HEK293 (cell line): ENCODE measurements around the gene MATN4.

Experiments
- CTCF ChIA-PET: fragments of 350-600 bp; formaldehyde crosslinking; extraction: SDS; loops from one replicate; lab custom pipeline; 2021; ENCODE audit warnings: antibody characterized with exemption; lab: Yijun Ruan, JAX
- POLR2A ChIA-PET: fragments of 300-600 bp; formaldehyde crosslinking; extraction: SDS; loops from one replicate; lab custom pipeline; 2020; ENCODE audit warnings: antibody characterized with exemption, inconsistent platforms; lab: Yijun Ruan, JAX
- H3K27ac ChIP-seq: fragments of 200-500 bp; sonication (Bioruptor generic); 2 replicates; pipeline ENCODE4 v1.5.1; 2014; ENCODE audit warnings: low read depth, low read length, control low read depth, inconsistent platforms; ENCODE audit errors: extremely low read depth
- H3K36me3 ChIP-seq, 2 experiments: fragments of 200-500 bp in 1 of 2; sonication (Bioruptor generic) in 1 of 2; 1 replicate in 1 of 2; 2 replicates in 1 of 2; pipeline ENCODE4 v1.5.1; 2014 to 2017; ENCODE audit warnings: inconsistent platforms in 2 of 2, low read length in 2 of 2; ENCODE audit not compliant: control insufficient read depth in 2 of 2, insufficient read depth in 1 of 2
- H3K4me1 ChIP-seq: fragments of 200-500 bp; sonication (Bioruptor generic); 2 replicates; pipeline ENCODE4 v1.5.1; 2014; ENCODE audit warnings: mild to moderate bottlenecking, low read length, inconsistent platforms; ENCODE audit not compliant: control insufficient read depth, insufficient read depth
- H3K4me3 ChIP-seq: 2 replicates; pipeline ENCODE4 v1.5.1; 2011; ENCODE audit warnings: low read depth, mild to moderate bottlenecking, control low read depth, low read length, moderate library complexity
- H3K9me3 ChIP-seq: fragments of 200-500 bp; sonication (Bioruptor generic); 2 replicates; pipeline ENCODE4 v1.5.1; 2014; ENCODE audit warnings: low read depth, low read length, inconsistent platforms; ENCODE audit not compliant: control insufficient read depth, insufficient read depth
- GFI1B ChIP-seq: fragments of 450-650 bp; formaldehyde crosslinking; IDR thresholded peaks from 2 replicates; pipeline ENCODE4 v1.5.1; 2016; ENCODE audit warnings: missing biosample characterization, missing genetic modification characterization
- TCF7L2 ChIP-seq: IDR thresholded peaks from 2 replicates; pipeline ENCODE4 v1.6.1; 2011; ENCODE audit warnings: low read depth, mild to moderate bottlenecking, inconsistent platforms, low read length, moderate library complexity, borderline replicate concordance
- ZBTB26 ChIP-seq: fragments of 450-650 bp; formaldehyde crosslinking; optimal IDR thresholded peaks from 2 replicates; pipeline ENCODE3; 2016; ENCODE audit warnings: missing biosample characterization, mild to moderate bottlenecking, missing genetic modification characterization
- ZBTB7A ChIP-seq: fragments of 450-650 bp; formaldehyde crosslinking; IDR thresholded peaks from 2 replicates; pipeline ENCODE4 v1.5.1; 2016; ENCODE audit warnings: low read depth, missing biosample characterization, missing genetic modification characterization
- ZFP37 ChIP-seq: fragments of 450-650 bp; formaldehyde crosslinking; IDR thresholded peaks from 2 replicates; pipeline ENCODE4 v1.5.1; 2016; ENCODE audit warnings: missing biosample characterization, missing genetic modification characterization
- ZNF112 ChIP-seq: fragments of 450-650 bp; formaldehyde crosslinking; IDR thresholded peaks from 2 replicates; pipeline ENCODE4 v1.5.0; 2017; ENCODE audit warnings: missing biosample characterization, missing genetic modification characterization
- ZNF121 ChIP-seq: fragments of 450-650 bp; formaldehyde crosslinking; IDR thresholded peaks from 2 replicates; pipeline ENCODE4 v1.5.1; 2016; ENCODE audit warnings: missing biosample characterization, missing genetic modification characterization
- ZNF148 ChIP-seq: fragments of 450-650 bp; formaldehyde crosslinking; IDR thresholded peaks from 2 replicates; pipeline ENCODE4 v1.5.0; 2017; ENCODE audit warnings: missing biosample characterization, missing genetic modification characterization, borderline replicate concordance
- ZNF175 ChIP-seq: fragments of 450-650 bp; formaldehyde crosslinking; IDR thresholded peaks from 2 replicates; pipeline ENCODE4 v1.5.1; 2016; ENCODE audit warnings: missing biosample characterization, missing genetic modification characterization
- ZNF37A ChIP-seq: fragments of 450-650 bp; IDR thresholded peaks from 2 replicates; pipeline ENCODE4 v1.5.1; 2018; ENCODE audit warnings: missing biosample characterization, missing genetic modification characterization
- ZNF398 ChIP-seq: fragments of 450-650 bp; formaldehyde crosslinking; IDR thresholded peaks from 2 replicates; pipeline ENCODE4 v1.5.1; 2017; ENCODE audit warnings: missing biosample characterization, missing genetic modification characterization
- ZNF692 ChIP-seq: fragments of 450-650 bp; formaldehyde crosslinking; IDR thresholded peaks from 2 replicates; pipeline ENCODE4 v1.5.1; 2016; ENCODE audit warnings: missing biosample characterization, missing genetic modification characterization
- ZNF843 ChIP-seq: fragments of 450-650 bp; formaldehyde crosslinking; IDR thresholded peaks from 2 replicates; pipeline ENCODE4 v1.5.1; 2016; ENCODE audit warnings: missing biosample characterization, missing genetic modification characterization

Gene MATN4

GRCh38 chr20:45315672-45316071, 7.6 kb upstream of the MATN4 start (continued):
- TF ChIP-seq ZNF692 (no peak), TCF7L2 (no peak), ZFP37 (tag by site-specific recombination) (no peak), GFI1B (tag by site-specific recombination) (no peak), ZNF37A (tag by site-specific recombination) (no peak), ZBTB7A (no peak), ZNF843 (tag by site-specific recombination) (no peak), ZBTB26 (tag by site-specific recombination) (no peak)
- TF ChIP-seq, all 188 proteins: peak for 2

- ChIA-PET POLR2A (no interaction called here), CTCF (interaction anchor here (0.7 to 1.4 kb wide), 3 partner anchors 9 to 22 kb away, joined by 3 to 6 read pairs (median 4); no protein-coding TSS in a partner anchor)
- no peak for TF ChIP-seq ZNF112 (tag by site-specific recombination)
- no peak for TF ChIP-seq ZNF121 (tag by site-specific recombination)
- no peak for TF ChIP-seq ZNF148 (tag by site-specific recombination)
- Histone ChIP-seq H3K4me1 (no peaks in the 10 kb centered on the region), H3K27ac (no peak overlapping the region), H3K9me3 (no peaks in the 10 kb centered on the region), H3K4me3 (no peak overlapping the region), H3K36me3 (no peaks in the 10 kb centered on the region)
Observed at GRCh38 chr20:45313943-45314342, 5.8 kb upstream of the MATN4 start.

GRCh38 chr20:45313065-45313695, 5.1 kb upstream of the MATN4 start:
- Histone ChIP-seq H3K4me3 (no peak overlapping the region), H3K27ac (no peak overlapping the region), H3K36me3 (no peaks in the 10 kb centered on the region), H3K4me1 (no peaks in the 10 kb centered on the region), H3K9me3 (no peaks in the 10 kb centered on the region)
- TF ChIP-seq ZNF398 (tag by site-specific recombination): peak; percentile 32; the same call in 1 of the 2 replicates
- no peak for TF ChIP-seq ZNF175 (tag by site-specific recombination)
- ChIA-PET POLR2A (interaction anchor here (0.7 kb wide), 1 partner anchor 330 kb away, joined by 6 read pairs; no protein-coding TSS in a partner anchor), CTCF (interaction anchor here (0.6 to 1.8 kb wide), 7 partner anchors 8 to 726 kb away, joined by 3 to 9 read pairs (median 6); no protein-coding TSS in a partner anchor)
